ENCODE data around the gene OR56B1. TPM values are rescaled to one million over a fixed set of nuclear protein-coding genes. Genes with fewer than 3 reads are reported as not detected.

The OR56B1 gene
- total and polyA plus RNA-seq, 2 experiments from 2014 or later = not detected

DNA sequence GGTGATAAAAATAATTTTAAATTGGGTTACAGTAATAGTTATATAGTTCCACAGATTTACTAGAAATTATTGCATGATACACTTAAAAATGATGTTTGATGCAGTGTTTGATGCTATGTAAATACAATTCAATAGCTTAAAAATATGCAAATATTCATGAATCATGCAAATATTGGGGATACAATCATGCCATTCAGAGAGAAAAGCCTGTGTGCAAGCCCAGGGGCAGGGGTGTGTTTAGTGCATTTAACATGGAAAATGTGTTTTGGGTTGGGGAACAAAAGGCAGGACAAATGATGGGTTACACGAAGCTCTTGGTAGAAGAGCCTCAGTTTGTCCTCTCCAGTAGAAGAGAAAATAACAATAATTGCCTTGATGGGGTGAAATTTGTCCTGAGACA is 40.7 kb upstream of the OR56B1 start:
- Histone ChIP-seq H3K36me3 (ENCODE audit: low read depth) (peaks cover 40% of the 10 kb centered on the region; the same call in 1 of the 2 replicates), H3K27ac (no peak overlapping the region), H3K4me3 (no peak overlapping the region), H3K9me2 (ENCODE audit: insufficient read depth) (no peaks in the 10 kb centered on the region), H3K4me1 (ENCODE audit: insufficient read depth) (peaks cover 11% of the 10 kb centered on the region; the same call in 1 of the 2 replicates), H3F3A (ENCODE audit: insufficient read depth) (no peaks in the 10 kb centered on the region), H3K9ac (no peak overlapping the region), H3K9me3 (ENCODE audit: low read depth) (no peaks in the 10 kb centered on the region), H2AFZ (no peak overlapping the region), H4K20me1 (ENCODE audit: insufficient read depth) (no peaks in the 10 kb centered on the region), H3K4me2 (ENCODE audit: unreplicated experiment) (no peak overlapping the region), H3K79me2 (ENCODE audit: insufficient read depth) (peaks cover 32% of the 10 kb centered on the region), H3K27me3 (replicated peaks; ENCODE audit: insufficient read depth) (no peaks in the 10 kb centered on the region)
- DNase-seq = no peak
- 61 to 71% methylated on average over 1 of the region's 1 CpG for WGBS, 2 experiments (ENCODE audit: low coverage in 1 of 2, low lambda C conversion rate in 2 of 2, missing lambda C conversion rate in 2 of 2)
- TF ChIP-seq EZH2phosphoT487 (IDR thresholded peaks at IDR 0.05; ENCODE audit: insufficient read depth, low read depth) (no peak), EZH2 (IDR thresholded peaks at IDR 0.05; ENCODE audit: insufficient read depth, poor library complexity, severe bottlenecking) (no peak)
- in situ Hi-C loops (cut with MboI) = loop anchor here (25.0 kb wide), 1 partner anchor 642 kb away; no protein-coding TSS in a partner anchor

DNA sequence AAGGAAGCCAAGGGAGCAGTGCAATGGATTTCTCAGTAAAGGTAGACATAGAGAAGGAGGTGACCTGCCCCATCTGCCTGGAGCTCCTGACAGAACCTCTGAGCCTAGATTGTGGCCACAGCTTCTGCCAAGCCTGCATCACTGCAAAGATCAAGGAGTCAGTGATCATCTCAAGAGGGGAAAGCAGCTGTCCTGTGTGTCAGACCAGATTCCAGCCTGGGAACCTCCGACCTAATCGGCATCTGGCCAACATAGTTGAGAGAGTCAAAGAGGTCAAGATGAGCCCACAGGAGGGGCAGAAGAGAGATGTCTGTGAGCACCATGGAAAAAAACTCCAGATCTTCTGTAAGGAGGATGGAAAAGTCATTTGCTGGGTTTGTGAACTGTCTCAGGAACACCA is 40.0 kb upstream of the OR56B1 start:
- no peak overlapping the region for H3K9ac ChIP-seq
- H3K4me2 ChIP-seq (ENCODE audit: unreplicated experiment) = no peak overlapping the region
- H3K27me3 ChIP-seq (replicated peaks; ENCODE audit: insufficient read depth) = no peaks in the 10 kb centered on the region
- H3F3A ChIP-seq (ENCODE audit: insufficient read depth) = no peaks in the 10 kb centered on the region
- H3K4me3 ChIP-seq = no peak overlapping the region
- no peak overlapping the region for H2AFZ ChIP-seq
- H3K4me1 ChIP-seq (ENCODE audit: insufficient read depth) = peaks cover 8% of the 10 kb centered on the region; the same call in 1 of the 2 replicates
- H3K9me2 ChIP-seq (ENCODE audit: insufficient read depth) = no peaks in the 10 kb centered on the region
- H4K20me1 ChIP-seq (ENCODE audit: insufficient read depth) = no peaks in the 10 kb centered on the region
- in situ Hi-C loops (cut with MboI) = loop anchor here (25.0 kb wide), 1 partner anchor 641 kb away; no protein-coding TSS in a partner anchor
- H3K79me2 ChIP-seq (ENCODE audit: insufficient read depth) = peaks cover 25% of the 10 kb centered on the region
- no peak for DNase-seq
- H3K36me3 ChIP-seq (ENCODE audit: low read depth) = peaks cover 40% of the 10 kb centered on the region; the same call in 1 of the 2 replicates
- TF ChIP-seq EZH2 (IDR thresholded peaks at IDR 0.05; ENCODE audit: insufficient read depth, poor library complexity, severe bottlenecking) (no peak), EZH2phosphoT487 (IDR thresholded peaks at IDR 0.05; ENCODE audit: insufficient read depth, low read depth) (no peak)
- no peaks in the 10 kb centered on the region for H3K9me3 ChIP-seq (ENCODE audit: low read depth)
- WGBS, 2 experiments (ENCODE audit: low coverage in 1 of 2, low lambda C conversion rate in 2 of 2, missing lambda C conversion rate in 2 of 2) = 58 to 61% methylated on average over 2 of the region's 2 CpGs
- H3K27ac ChIP-seq = no peak overlapping the region

DNA sequence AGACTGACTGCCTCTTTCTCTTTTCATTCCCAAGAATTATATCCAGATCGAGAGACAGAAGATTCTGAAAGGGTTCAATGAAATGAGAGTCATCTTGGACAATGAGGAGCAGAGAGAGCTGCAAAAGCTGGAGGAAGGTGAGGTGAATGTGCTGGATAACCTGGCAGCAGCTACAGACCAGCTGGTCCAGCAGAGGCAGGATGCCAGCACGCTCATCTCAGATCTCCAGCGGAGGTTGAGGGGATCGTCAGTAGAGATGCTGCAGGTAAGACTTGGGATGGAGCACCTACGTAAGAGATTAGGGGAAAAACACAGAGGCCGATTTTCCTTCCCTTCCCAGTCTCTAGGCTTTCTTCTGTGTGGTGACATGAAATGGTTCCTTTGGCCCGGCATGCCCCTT is 38.0 kb upstream of the OR56B1 start:
- in situ Hi-C loops (cut with MboI) = loop anchor here (25.0 kb wide), 1 partner anchor 639 kb away; no protein-coding TSS in a partner anchor
- Histone ChIP-seq H3K27me3 (replicated peaks; ENCODE audit: insufficient read depth) (no peaks in the 10 kb centered on the region), H2AFZ (no peak overlapping the region), H3K4me2 (ENCODE audit: unreplicated experiment) (no peak overlapping the region), H3K9ac (no peak overlapping the region), H3K4me1 (ENCODE audit: insufficient read depth) (no peaks in the 10 kb centered on the region), H3K27ac (no peak overlapping the region), H3F3A (ENCODE audit: insufficient read depth) (no peaks in the 10 kb centered on the region), H4K20me1 (ENCODE audit: insufficient read depth) (no peaks in the 10 kb centered on the region), H3K9me3 (ENCODE audit: low read depth) (no peaks in the 10 kb centered on the region), H3K36me3 (ENCODE audit: low read depth) (peaks cover 40% of the 10 kb centered on the region; the same call in 1 of the 2 replicates), H3K4me3 (no peak overlapping the region), H3K79me2 (ENCODE audit: insufficient read depth) (peaks cover 12% of the 10 kb centered on the region; the same call in 1 of the 2 replicates), H3K9me2 (ENCODE audit: insufficient read depth) (no peaks in the 10 kb centered on the region)
- DNase-seq = no peak
- 86% methylated on average over 7 of the region's 7 CpGs for WGBS, 2 experiments (ENCODE audit: low coverage in 1 of 2, low lambda C conversion rate in 2 of 2, missing lambda C conversion rate in 2 of 2)
- TF ChIP-seq EZH2phosphoT487 (IDR thresholded peaks at IDR 0.05; ENCODE audit: insufficient read depth, low read depth) = no peak
- no peak for TF ChIP-seq EZH2 (IDR thresholded peaks at IDR 0.05; ENCODE audit: insufficient read depth, poor library complexity, severe bottlenecking)

DNA sequence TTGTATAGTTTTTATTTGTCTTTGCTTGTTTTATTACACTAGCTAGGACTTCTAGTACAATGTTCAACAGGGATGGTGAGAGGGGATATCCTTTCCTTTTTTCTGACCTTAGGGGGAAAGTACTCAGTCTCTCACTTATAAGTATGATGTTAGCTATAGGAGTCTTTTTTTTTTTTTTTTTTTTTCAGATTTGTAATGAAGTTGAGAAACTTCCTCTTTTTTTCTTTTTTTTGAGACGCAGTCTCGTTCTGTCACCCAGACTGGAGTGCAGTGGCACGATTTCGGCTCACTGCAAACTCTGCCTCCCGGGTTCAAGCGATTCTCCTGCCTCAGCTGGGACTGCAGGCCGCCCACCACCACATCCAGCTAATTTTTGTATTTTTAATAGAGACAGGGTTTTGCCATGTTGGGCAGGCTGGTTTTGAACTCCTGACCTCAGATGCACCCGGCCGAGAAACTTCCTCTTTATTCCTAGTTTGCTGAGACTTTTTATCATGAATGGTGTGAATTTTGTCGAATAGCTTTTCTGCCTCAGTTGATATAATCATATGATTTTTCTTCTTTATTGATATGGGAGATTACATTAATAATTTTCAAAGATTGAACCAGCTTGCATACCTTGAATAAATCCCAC is 35.7 kb upstream of the OR56B1 start:
- no peak overlapping the region for H3K27ac ChIP-seq
- no peaks in the 10 kb centered on the region for H4K20me1 ChIP-seq (ENCODE audit: insufficient read depth)
- no peak overlapping the region for H3K4me2 ChIP-seq (ENCODE audit: unreplicated experiment)
- in situ Hi-C loops (cut with MboI) = no loop called here
- H3K9me2 ChIP-seq (ENCODE audit: insufficient read depth) = no peaks in the 10 kb centered on the region
- no peaks in the 10 kb centered on the region for H3K27me3 ChIP-seq (replicated peaks; ENCODE audit: insufficient read depth)
- no peak overlapping the region for H3K4me3 ChIP-seq
- 97% methylated on average over 7 to 10 of the region's 10 CpGs for WGBS, 2 experiments (ENCODE audit: low coverage in 1 of 2, low lambda C conversion rate in 2 of 2, missing lambda C conversion rate in 2 of 2)
- no peak overlapping the region for H2AFZ ChIP-seq
- no peak for TF ChIP-seq EZH2 (IDR thresholded peaks at IDR 0.05; ENCODE audit: insufficient read depth, poor library complexity, severe bottlenecking)
- TF ChIP-seq EZH2phosphoT487 (IDR thresholded peaks at IDR 0.05; ENCODE audit: insufficient read depth, low read depth) = no peak
- no peaks in the 10 kb centered on the region; the same call in 1 of the 2 replicates for H3K79me2 ChIP-seq (ENCODE audit: insufficient read depth)
- H3K9ac ChIP-seq = no peak overlapping the region
- DNase-seq = no peak
- H3F3A ChIP-seq (ENCODE audit: insufficient read depth) = no peaks in the 10 kb centered on the region
- H3K4me1 ChIP-seq (ENCODE audit: insufficient read depth) = no peaks in the 10 kb centered on the region
- peaks cover 44% of the 10 kb centered on the region; the same call in 1 of the 2 replicates for H3K36me3 ChIP-seq (ENCODE audit: low read depth)
- H3K9me3 ChIP-seq (ENCODE audit: low read depth) = no peaks in the 10 kb centered on the region

Data from GM23248 (cell line).